ENCODE measurements around the gene ABHD17B. TPM values are rescaled to one million over a fixed set of nuclear protein-coding genes. Genes with fewer than 3 reads are reported as not detected.

Gene ABHD17B
- total and polyA plus RNA-seq, 2 donors (not counting 3 experiments of a cell fraction or from before 2014, with no cell fraction given) = 12.8 to 16.8 TPM

GRCh38 chr9:71918419-71918818 is 7.4 kb upstream of the ABHD17B start:
- Histone ChIP-seq H4K20me1 (replicated peaks; ENCODE audit: control insufficient read depth, extremely low read depth, insufficient read depth, low read length) (no peaks in the 10 kb centered on the region), H3K9me1 (replicated peaks; ENCODE audit: control insufficient read depth, extremely low read depth, insufficient read depth, low read length) (no peaks in the 10 kb centered on the region), H3K9ac (replicated peaks; ENCODE audit: extremely low read depth, insufficient read depth, low read length) (no peak overlapping the region), H3K79me2 (ENCODE audit: control insufficient read depth, insufficient read depth, low read length) (peaks cover 38% of the 10 kb centered on the region), H3K4me2 (ENCODE audit: insufficient read depth, low read length) (no peak overlapping the region), H3K9me3 (replicated peaks; ENCODE audit: control insufficient read depth, insufficient read depth, low read length) (no peaks in the 10 kb centered on the region), H3K36me3 (ENCODE audit: control insufficient read depth in 2 of 2, extremely low read depth in 1 of 2, insufficient read depth in 2 of 2, low read length in 2 of 2) (no peaks in the 10 kb centered on the region), H3K4me1 (ENCODE audit: control insufficient read depth, extremely low read depth, insufficient read depth, low read length) (peaks cover 4% of the 10 kb centered on the region), H3K27me3 (ENCODE audit: control insufficient read depth in 2 of 2, insufficient read depth in 2 of 2, low read length in 2 of 2) (no peaks in the 10 kb centered on the region), H2AFZ (ENCODE audit: low read depth, low read length) (no peak overlapping the region), H3K4me3 (replicated peaks in 1 of 3; ENCODE audit: insufficient read depth in 1 of 3, low read depth in 1 of 3, low read length in 3 of 3) (no peak overlapping the region), H3K27ac (ENCODE audit: insufficient read depth, low read depth, low read length) (no peak overlapping the region)
- TF ChIP-seq FOS (IDR thresholded peaks at IDR 0.05; ENCODE audit: borderline replicate concordance, insufficient read depth, low read length) (no peak), JUN (IDR thresholded peaks at IDR 0.05; ENCODE audit: borderline replicate concordance, insufficient read depth, insufficient read length, low read depth) (no peak), POLR2A (IDR thresholded peaks at IDR 0.05; ENCODE audit: low read depth, low read length) (no peak), MYC (IDR thresholded peaks at IDR 0.05; ENCODE audit: low read depth, low read length) (no peak), CTCF (IDR thresholded peaks at IDR 0.05; ENCODE audit: extremely low read depth in 1 of 2, insufficient read depth in 1 of 2, low read depth in 1 of 2, low read length in 2 of 2) (no peak)
- CTCF ChIA-PET = no interaction called here
- POLR2A ChIA-PET = no interaction called here
- FAIRE-seq (no peak), DNase-seq (ENCODE audit: low read depth, low spot score) (no peak)
- no TSS peak for BruUV-seq (replicated peaks)
- intact Hi-C loops (cut with micrococcal nuclease) (no loop called here), dilution Hi-C loops (cut with MboI; ENCODE audit: extremely low pct_ligation_motif_present, low sequenced_read_pairs) (no loop called here)

GRCh38 chr9:71916834-71917534 is 6.0 kb upstream of the ABHD17B start:
- H3K9me1 ChIP-seq (replicated peaks; ENCODE audit: control insufficient read depth, extremely low read depth, insufficient read depth, low read length) = no peaks in the 10 kb centered on the region
- no peak overlapping the region for H3K4me3 ChIP-seq (replicated peaks in 1 of 3; ENCODE audit: insufficient read depth in 1 of 3, low read depth in 1 of 3, low read length in 3 of 3)
- no peak for DNase-seq (ENCODE audit: low read depth, low spot score)
- H3K9ac ChIP-seq (replicated peaks; ENCODE audit: extremely low read depth, insufficient read depth, low read length) = no peak overlapping the region
- H3K27ac ChIP-seq (ENCODE audit: insufficient read depth, low read depth, low read length) = no peak overlapping the region
- H3K36me3 ChIP-seq (ENCODE audit: control insufficient read depth in 2 of 2, extremely low read depth in 1 of 2, insufficient read depth in 2 of 2, low read length in 2 of 2) = no peaks in the 10 kb centered on the region
- CTCF ChIA-PET = interaction anchor here (0.6 kb wide), 1 partner anchor 346 kb away, joined by 4 read pairs; no protein-coding TSS in a partner anchor
- no peaks in the 10 kb centered on the region for H3K9me3 ChIP-seq (replicated peaks; ENCODE audit: control insufficient read depth, insufficient read depth, low read length)
- intact Hi-C loops (cut with micrococcal nuclease) (loop anchor here (2.0 kb wide), 1 partner anchor 70 kb away; no protein-coding TSS in a partner anchor), dilution Hi-C loops (cut with MboI; ENCODE audit: extremely low pct_ligation_motif_present, low sequenced_read_pairs) (no loop called here)
- POLR2A ChIA-PET = no interaction called here
- peaks cover 48% of the 10 kb centered on the region for H3K79me2 ChIP-seq (ENCODE audit: control insufficient read depth, insufficient read depth, low read length)
- no peaks in the 10 kb centered on the region for H4K20me1 ChIP-seq (replicated peaks; ENCODE audit: control insufficient read depth, extremely low read depth, insufficient read depth, low read length)
- no peak for TF ChIP-seq EZH2 (IDR thresholded peaks at IDR 0.05; ENCODE audit: borderline replicate concordance, low read depth, low read length, severe bottlenecking)
- TF ChIP-seq POLR2A (IDR thresholded peaks at IDR 0.05; ENCODE audit: low read depth, low read length) = no peak
- no peak for TF ChIP-seq FOS (IDR thresholded peaks at IDR 0.05; ENCODE audit: borderline replicate concordance, insufficient read depth, low read length)
- TF ChIP-seq GATA2 (IDR thresholded peaks at IDR 0.05; ENCODE audit: insufficient read depth, insufficient read length, low read depth, low read length) = no peak
- no peak for TF ChIP-seq MAX (IDR thresholded peaks at IDR 0.05; ENCODE audit: insufficient read depth, insufficient read length)
- TF ChIP-seq MYC (IDR thresholded peaks at IDR 0.05; ENCODE audit: low read depth, low read length) = no peak
- no peak for TF ChIP-seq CTCF (IDR thresholded peaks at IDR 0.05; ENCODE audit: extremely low read depth in 1 of 2, insufficient read depth in 1 of 2, low read depth in 1 of 2, low read length in 2 of 2)
- no peak for TF ChIP-seq POLR2AphosphoS5 (IDR thresholded peaks at IDR 0.05; ENCODE audit: insufficient read depth, low read depth, low read length)
- no peak for TF ChIP-seq JUN (IDR thresholded peaks at IDR 0.05; ENCODE audit: borderline replicate concordance, insufficient read depth, insufficient read length, low read depth)
- no peak overlapping the region for H2AFZ ChIP-seq (ENCODE audit: low read depth, low read length)
- H3K4me2 ChIP-seq (ENCODE audit: insufficient read depth, low read length) = no peak overlapping the region
- FAIRE-seq = no peak
- H3K4me1 ChIP-seq (ENCODE audit: control insufficient read depth, extremely low read depth, insufficient read depth, low read length) = peaks cover 12% of the 10 kb centered on the region
- BruUV-seq (replicated peaks) = no TSS peak
- H3K27me3 ChIP-seq (ENCODE audit: control insufficient read depth in 2 of 2, insufficient read depth in 2 of 2, low read length in 2 of 2) = no peaks in the 10 kb centered on the region
